CD4-positive, alpha-beta T cell (primary cell): ENCODE results near the gene PRTN3. TPM values are rescaled to one million over a fixed set of nuclear protein-coding genes. Genes with fewer than 3 reads are reported as not detected.
A peak's percentile ranks its signal among the peaks of the same experiment; 100 is the strongest.

ENCODE experiments used
- ATAC-seq: fragments of 200-7000 bp; cut with Tn5 transposase; one replicate; pipeline ENCODE4 v1.10.0; 2022; ENCODE audit warnings: mild to moderate bottlenecking; ENCODE audit not compliant: poor library complexity
- CTCF ChIA-PET: fragments of 350-600 bp; sonication (Branson Sonifier 250); formaldehyde crosslinking; loops from one replicate; lab custom pipeline; 2021; ENCODE audit warnings: antibody characterized with exemption, inconsistent platforms; lab: Charles Lee
- POLR2A ChIA-PET: fragments of 350-600 bp; sonication (Branson Sonifier 250); formaldehyde crosslinking; loops from one replicate; lab custom pipeline; 2021; ENCODE audit warnings: antibody characterized with exemption, inconsistent platforms; lab: Charles Lee
- DNase-seq, 14 experiments: peaks; one replicate each; pipeline ENCODE4 v3.0.0-alpha.2; 2013 to 2020; ENCODE audit warnings: mixed read lengths in 2 of 14
- H3K27ac ChIP-seq, 2 donors: one replicate each; pipeline versions ENCODE4 v1.5.1 to v1.7.0; 2013; ENCODE audit warnings: low read length in 2 of 2, low read depth in 1 of 2, mild to moderate bottlenecking in 1 of 2
- H3K27me3 ChIP-seq, 2 experiments: 1 replicate in 1 of 2; 2 replicates in 1 of 2; pipeline versions ENCODE4 v1.6.1 to v1.7.0; 2013; ENCODE audit warnings: low read length in 2 of 2, control low read depth in 1 of 2, mild to moderate bottlenecking in 1 of 2, moderate library complexity in 1 of 2; ENCODE audit not compliant: insufficient read depth in 2 of 2, control insufficient read depth in 1 of 2
- H3K36me3 ChIP-seq: one replicate; pipeline ENCODE4 v1.6.1; 2013; ENCODE audit warnings: low read length, control low read depth; ENCODE audit not compliant: insufficient read depth
- H3K4me1 ChIP-seq: one replicate; pipeline ENCODE4 v1.6.1; 2013; ENCODE audit warnings: low read length, control low read depth; ENCODE audit not compliant: insufficient read depth
- H3K4me3 ChIP-seq: one replicate; pipeline ENCODE4 v1.5.1; 2013; ENCODE audit warnings: mild to moderate bottlenecking, low read length, moderate library complexity
- H3K9me3 ChIP-seq, 2 experiments: 1 replicate in 1 of 2; 2 replicates in 1 of 2; pipeline versions ENCODE4 v1.6.1 to v1.7.0; 2013; ENCODE audit warnings: low read length in 2 of 2, mild to moderate bottlenecking in 2 of 2, control low read depth in 1 of 2, moderate library complexity in 1 of 2; ENCODE audit not compliant: control insufficient read depth in 1 of 2, insufficient read depth in 1 of 2
- H3K27ac Mint-ChIP-seq: one replicate; pipeline ENCODE4 v1.8.0; 2020; ENCODE audit warnings: mixed read lengths
- H3K27me3 Mint-ChIP-seq: one replicate; pipeline ENCODE4 v1.8.0; 2021; ENCODE audit warnings: mixed read lengths
- H3K36me3 Mint-ChIP-seq: one replicate; pipeline ENCODE4 v1.8.0; 2021; ENCODE audit warnings: low read depth, mixed read lengths
- H3K4me1 Mint-ChIP-seq: one replicate; pipeline ENCODE4 v1.8.0; 2021; ENCODE audit warnings: low read depth, mixed read lengths
- H3K4me3 Mint-ChIP-seq: one replicate; pipeline ENCODE4 v1.8.0; 2020; ENCODE audit warnings: mild to moderate bottlenecking, mixed read lengths
- H3K9me3 Mint-ChIP-seq: one replicate; pipeline ENCODE4 v1.8.0; 2020; ENCODE audit warnings: mixed read lengths
- CTCF ChIP-seq: fragments of 200-600 bp; IDR thresholded peaks from one replicate; pipeline ENCODE4 v1.8.0; 2022; ENCODE audit warnings: antibody characterized with exemption, mild to moderate bottlenecking
- intact Hi-C, 2 experiments: fragments of 100-400 bp; cut with DNase I in 1 of 2; cut with micrococcal nuclease in 1 of 2; formaldehyde crosslinking; loops; one replicate each; pipeline versions ENCODE4 v1.15.1 to v1.9.0; 2023 to 2025; cut with DNase I, micrococcal nuclease
- total RNA-seq, 174 experiments: library from RNA in 2 of 174; stranded (reverse) in 2 of 174; gene quantifications; one replicate each; pipeline ENCODE4 v1.2.3 and lab custom pipeline; 2021 to 2026

The PRTN3 gene
- total RNA-seq, 2 experiments from 2014 or later = not detected

DNA sequence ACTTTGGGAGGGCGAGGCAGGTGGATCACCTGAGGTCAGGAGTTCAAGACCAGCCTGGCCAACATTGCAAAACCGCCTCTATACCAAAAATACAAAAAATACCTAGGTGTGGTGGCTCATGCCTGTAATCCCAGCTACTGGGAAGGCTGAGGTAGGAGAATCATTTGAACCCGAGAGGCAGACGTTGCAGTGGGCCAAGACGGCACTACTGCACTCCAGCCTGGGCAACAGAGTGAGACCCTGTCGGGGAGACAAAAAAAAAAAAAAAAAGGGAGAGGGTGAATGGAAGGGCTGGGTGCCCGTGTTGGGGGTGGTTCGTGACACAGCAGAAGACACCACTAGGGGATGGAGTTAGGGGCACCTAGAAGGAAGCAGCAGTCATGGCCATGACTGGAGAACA, 29.5 kb downstream of the PRTN3 start:
- ChIA-PET CTCF (interaction anchor here (1.1 kb wide), 1 partner anchor 370 kb away, joined by 3 read pairs; no protein-coding TSS in a partner anchor), POLR2A (no interaction called here)
- Histone ChIP-seq H3K4me1 (peaks cover 16% of the 10 kb centered on the region), H3K9me3 (no peaks in the 10 kb centered on the region), H3K27ac (no peak overlapping the region), H3K36me3 (peaks cover 41% of the 10 kb centered on the region), H3K27me3 (no peaks in the 10 kb centered on the region), H3K4me3 (no peak overlapping the region)
- H3K4me3 Mint-ChIP-seq = peak overlapping the region; percentile 4
- intact Hi-C loops = no loop called here
- no peak for ATAC-seq
- peak overlapping the region; percentile 76 for H3K27ac Mint-ChIP-seq
- no peak for TF ChIP-seq CTCF
- no peaks in the 10 kb centered on the region for H3K27me3 Mint-ChIP-seq
- DNase-seq = no peak
- no peaks in the 10 kb centered on the region for H3K9me3 Mint-ChIP-seq
- peaks cover 22% of the 10 kb centered on the region for H3K4me1 Mint-ChIP-seq
- peaks cover 28% of the 10 kb centered on the region for H3K36me3 Mint-ChIP-seq

GRCh38 chr19:870963-871401, 30.2 kb downstream of the PRTN3 start:
- peaks cover 43% of the 10 kb centered on the region for H3K36me3 ChIP-seq
- intact Hi-C loops = no loop called here
- no peak for ATAC-seq
- TF ChIP-seq CTCF = no peak
- Mint-ChIP-seq H3K36me3 (peaks cover 33% of the 10 kb centered on the region), H3K4me1 (peaks cover 18% of the 10 kb centered on the region), H3K27me3 (no peaks in the 10 kb centered on the region), H3K9me3 (no peaks in the 10 kb centered on the region), H3K27ac (peak overlapping the region; percentile 51), H3K4me3 (no peak overlapping the region)
- no peaks in the 10 kb centered on the region for H3K9me3 ChIP-seq
- CTCF ChIA-PET = interaction anchor here (1.1 kb wide), 1 partner anchor 370 kb away, joined by 3 read pairs; no protein-coding TSS in a partner anchor
- peaks cover 16% of the 10 kb centered on the region for H3K4me1 ChIP-seq
- no peak overlapping the region for H3K27ac ChIP-seq
- DNase-seq = no peak
- H3K4me3 ChIP-seq = no peak overlapping the region
- no peaks in the 10 kb centered on the region for H3K27me3 ChIP-seq
- POLR2A ChIA-PET = no interaction called here

DNA sequence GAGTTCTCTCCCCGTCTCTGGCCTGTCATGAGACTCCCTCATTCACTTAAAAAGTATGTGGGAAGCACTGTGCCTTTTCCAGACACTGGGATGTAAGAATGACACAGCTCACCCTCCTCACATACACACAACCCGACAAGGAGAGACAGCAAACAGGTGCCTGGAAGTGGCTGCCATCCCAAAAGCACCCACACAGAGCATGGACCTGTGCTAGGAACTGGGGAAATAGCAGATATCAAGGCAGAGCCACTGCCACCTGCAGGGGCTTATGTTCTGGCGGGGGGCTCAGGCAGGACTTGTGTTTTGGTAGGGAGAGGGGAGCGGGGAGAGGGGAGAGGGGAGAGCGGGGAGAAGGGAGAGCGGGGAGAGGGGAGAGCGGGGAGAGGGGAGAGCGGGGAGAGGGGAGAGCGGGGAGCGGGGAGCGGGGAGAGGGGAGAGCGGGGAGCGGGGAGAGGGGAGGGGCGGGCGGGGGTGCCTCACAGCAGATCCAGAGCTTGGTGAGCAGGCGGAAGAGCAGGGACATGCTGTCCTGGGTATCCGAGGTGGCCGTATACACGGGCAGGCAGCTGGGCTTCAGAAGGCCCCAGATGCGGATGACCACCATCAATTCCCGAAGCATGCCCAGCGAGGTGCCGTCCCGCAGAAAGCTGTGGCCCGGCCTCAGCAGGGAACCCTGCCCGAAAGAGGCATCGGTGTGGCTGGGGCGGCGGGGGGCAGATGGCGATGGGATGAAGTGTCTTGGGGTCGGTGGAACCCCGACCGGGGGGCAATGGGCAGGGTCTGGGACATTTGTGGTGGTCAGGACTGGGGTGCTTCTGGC, 30.9 kb downstream of the PRTN3 start:
- ChIA-PET CTCF (interaction anchor here (1.1 to 2.1 kb wide), 2 partner anchors 8 to 369 kb away, joined by 3 to 13 read pairs; no protein-coding TSS in a partner anchor), POLR2A (interaction anchor here (1.1 to 3.1 kb wide), 6 partner anchors 8 to 113 kb away, joined by 5 to 11 read pairs (median 7); partner anchors contain the start of genes MED16, RNU6-9 and WDR18)
- Mint-ChIP-seq H3K4me3 (peak overlapping the region; percentile 89), H3K9me3 (no peaks in the 10 kb centered on the region), H3K36me3 (peaks cover 37% of the 10 kb centered on the region), H3K4me1 (peaks cover 18% of the 10 kb centered on the region), H3K27me3 (no peaks in the 10 kb centered on the region), H3K27ac (peak overlapping the region; percentile 94)
- Histone ChIP-seq H3K27me3 (no peaks in the 10 kb centered on the region), H3K4me3 (peak overlapping the region; percentile 58), H3K27ac (peak overlapping the region; percentile 41 to 62), H3K4me1 (peaks cover 16% of the 10 kb centered on the region), H3K36me3 (peaks cover 46% of the 10 kb centered on the region), H3K9me3 (no peaks in the 10 kb centered on the region)
- DNase-seq = peak in 5 of 14 experiments; percentile 29 to 69 (median 52)
- ATAC-seq = no peak
- intact Hi-C loops = loop anchor here (2.0 kb wide), 1 partner anchor 21 kb away; the partner anchor contains the start of genes MED16 (in 2 of the 2) and RNU6-9 (in 2 of the 2)
- TF ChIP-seq CTCF = no peak
